ENCODE data around the gene NDST1.

GRCh38 chr5:150598821-150599273, 90.9 kb downstream of the NDST1 start:
- TF ChIP-seq CTCF (conservative IDR thresholded peaks at IDR 0.05; ENCODE audit: low read depth, low read length) (no peak), EZH2phosphoT487 (IDR thresholded peaks at IDR 0.05; ENCODE audit: borderline replicate concordance, low read length) (no peak)
